ENCODE data around the gene SYT4. TPM values are rescaled to one million over a fixed set of nuclear protein-coding genes. Genes with fewer than 3 reads are reported as not detected.

Gene SYT4
- total and polyA plus RNA-seq, 2 of the 4 experiments (the other 2 are of a cell fraction): not detected

DNA sequence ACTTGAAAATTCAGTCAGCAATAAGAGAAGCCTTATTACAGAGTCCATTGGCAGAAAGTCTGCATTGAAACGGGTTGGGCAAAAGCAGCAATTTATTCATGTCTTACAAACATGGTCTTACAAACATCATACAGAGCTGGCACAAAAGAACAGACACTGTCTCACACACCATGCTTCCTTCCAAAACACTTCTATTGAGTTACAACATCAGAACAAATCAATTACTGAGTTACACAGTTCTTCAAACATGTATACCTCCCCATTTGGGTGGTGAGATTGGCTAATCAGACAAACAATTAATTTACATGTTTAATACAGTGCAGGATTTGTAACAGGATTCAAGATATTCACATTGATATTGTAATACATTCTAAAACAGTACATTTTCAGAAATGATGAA, 9.5 kb downstream of the SYT4 start:
- H2BK15ac ChIP-seq (ENCODE audit: low read depth, low read length): no peak overlapping the region
- no peaks in the 10 kb centered on the region for H4K20me1 ChIP-seq (ENCODE audit: insufficient read depth, low read length)
- no peak for DNase-seq
- no peak overlapping the region for H2BK120ac ChIP-seq (ENCODE audit: low read depth, low read length)
- H3K9me1 ChIP-seq (ENCODE audit: insufficient read depth, low read length): no peaks in the 10 kb centered on the region
- no peak overlapping the region for H2BK20ac ChIP-seq (ENCODE audit: low read depth, low read length)
- no peak overlapping the region for H3K18ac ChIP-seq (ENCODE audit: low read depth, low read length)
- no peaks in the 10 kb centered on the region for H3K27me3 ChIP-seq (ENCODE audit: control insufficient read depth, insufficient read depth, low read length)
- POLR2A ChIA-PET (ENCODE audit: unreplicated experiment): no interaction called here
- no peak overlapping the region for H3K56ac ChIP-seq (ENCODE audit: extremely low read depth, insufficient read depth, low read length)
- H3K9me3 ChIP-seq (ENCODE audit: control insufficient read depth, insufficient read depth, low read length): no peaks in the 10 kb centered on the region; the same call in 1 of the 2 replicates
- TF ChIP-seq CHD1 (IDR thresholded peaks at IDR 0.05; ENCODE audit: low read depth, low read length) (no peak), NFE2L2 (IDR thresholded peaks at IDR 0.05; ENCODE audit: low read depth, low read length) (no peak), MXI1 (IDR thresholded peaks at IDR 0.05; ENCODE audit: borderline replicate concordance, low read depth, low read length) (no peak), RAD21 (IDR thresholded peaks at IDR 0.05; ENCODE audit: low read length) (no peak), SMC3 (IDR thresholded peaks at IDR 0.05; ENCODE audit: low read depth, low read length) (no peak), RCOR1 (IDR thresholded peaks at IDR 0.05; ENCODE audit: insufficient replicate concordance, low read length) (no peak), RFX5 (IDR thresholded peaks at IDR 0.05; ENCODE audit: low read depth, low read length) (no peak), MAFK (IDR thresholded peaks at IDR 0.05; ENCODE audit: low read depth, low read length) (no peak), BHLHE40 (IDR thresholded peaks at IDR 0.05; ENCODE audit: low read depth, low read length) (no peak), CEBPB (IDR thresholded peaks at IDR 0.05; ENCODE audit: low read depth, low read length) (no peak), POLR2A (IDR thresholded peaks at IDR 0.05; ENCODE audit: low read depth, low read length) (no peak), FOS (IDR thresholded peaks at IDR 0.05; ENCODE audit: low read depth, low read length) (no peak), MAZ (IDR thresholded peaks at IDR 0.05; ENCODE audit: borderline replicate concordance, low read depth, low read length) (no peak)
- TF ChIP-seq, protein P1, sequence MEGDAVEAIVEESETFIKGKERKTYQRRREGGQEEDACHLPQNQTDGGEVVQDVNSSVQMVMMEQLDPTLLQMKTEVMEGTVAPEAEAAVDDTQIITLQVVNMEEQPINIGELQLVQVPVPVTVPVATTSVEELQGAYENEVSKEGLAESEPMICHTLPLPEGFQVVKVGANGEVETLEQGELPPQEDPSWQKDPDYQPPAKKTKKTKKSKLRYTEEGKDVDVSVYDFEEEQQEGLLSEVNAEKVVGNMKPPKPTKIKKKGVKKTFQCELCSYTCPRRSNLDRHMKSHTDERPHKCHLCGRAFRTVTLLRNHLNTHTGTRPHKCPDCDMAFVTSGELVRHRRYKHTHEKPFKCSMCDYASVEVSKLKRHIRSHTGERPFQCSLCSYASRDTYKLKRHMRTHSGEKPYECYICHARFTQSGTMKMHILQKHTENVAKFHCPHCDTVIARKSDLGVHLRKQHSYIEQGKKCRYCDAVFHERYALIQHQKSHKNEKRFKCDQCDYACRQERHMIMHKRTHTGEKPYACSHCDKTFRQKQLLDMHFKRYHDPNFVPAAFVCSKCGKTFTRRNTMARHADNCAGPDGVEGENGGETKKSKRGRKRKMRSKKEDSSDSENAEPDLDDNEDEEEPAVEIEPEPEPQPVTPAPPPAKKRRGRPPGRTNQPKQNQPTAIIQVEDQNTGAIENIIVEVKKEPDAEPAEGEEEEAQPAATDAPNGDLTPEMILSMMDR (conservative IDR thresholded peaks at IDR 0.05; ENCODE audit: low read depth, low read length): no peak
- TF ChIP-seq, protein P2, sequence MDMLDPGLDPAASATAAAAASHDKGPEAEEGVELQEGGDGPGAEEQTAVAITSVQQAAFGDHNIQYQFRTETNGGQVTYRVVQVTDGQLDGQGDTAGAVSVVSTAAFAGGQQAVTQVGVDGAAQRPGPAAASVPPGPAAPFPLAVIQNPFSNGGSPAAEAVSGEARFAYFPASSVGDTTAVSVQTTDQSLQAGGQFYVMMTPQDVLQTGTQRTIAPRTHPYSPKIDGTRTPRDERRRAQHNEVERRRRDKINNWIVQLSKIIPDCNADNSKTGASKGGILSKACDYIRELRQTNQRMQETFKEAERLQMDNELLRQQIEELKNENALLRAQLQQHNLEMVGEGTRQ (IDR thresholded peaks at IDR 0.05; ENCODE audit: low read depth, low read length): no peak
- TF ChIP-seq, protein P3, sequence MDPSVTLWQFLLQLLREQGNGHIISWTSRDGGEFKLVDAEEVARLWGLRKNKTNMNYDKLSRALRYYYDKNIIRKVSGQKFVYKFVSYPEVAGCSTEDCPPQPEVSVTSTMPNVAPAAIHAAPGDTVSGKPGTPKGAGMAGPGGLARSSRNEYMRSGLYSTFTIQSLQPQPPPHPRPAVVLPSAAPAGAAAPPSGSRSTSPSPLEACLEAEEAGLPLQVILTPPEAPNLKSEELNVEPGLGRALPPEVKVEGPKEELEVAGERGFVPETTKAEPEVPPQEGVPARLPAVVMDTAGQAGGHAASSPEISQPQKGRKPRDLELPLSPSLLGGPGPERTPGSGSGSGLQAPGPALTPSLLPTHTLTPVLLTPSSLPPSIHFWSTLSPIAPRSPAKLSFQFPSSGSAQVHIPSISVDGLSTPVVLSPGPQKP (IDR thresholded peaks at IDR 0.05; ENCODE audit: borderline replicate concordance, low read depth, low read length): no peak
- H2AK9ac ChIP-seq (replicated peaks; ENCODE audit: low read depth, low read length, poor library complexity): no peak overlapping the region
- H3K4me3 ChIP-seq (ENCODE audit: insufficient read depth, low read depth, low read length): no peak overlapping the region
- H3K23ac ChIP-seq (ENCODE audit: low read depth, low read length): no peak overlapping the region
- H3K4ac ChIP-seq (ENCODE audit: low read depth, low read length): no peak overlapping the region
- no TSS peak for BruUV-seq (replicated peaks)
- H3K14ac ChIP-seq (replicated peaks; ENCODE audit: low read depth, low read length): no peak overlapping the region
- H4K91ac ChIP-seq (ENCODE audit: insufficient read depth, low read depth, low read length): no peak overlapping the region
- H3K4me1 ChIP-seq (ENCODE audit: control insufficient read depth, insufficient read depth, low read length): no peaks in the 10 kb centered on the region
- no peak overlapping the region for H2BK5ac ChIP-seq (ENCODE audit: low read depth, low read length, poor library complexity, severe bottlenecking)
- H4K8ac ChIP-seq (ENCODE audit: low read depth in 2 of 2, low read length in 2 of 2): no peak overlapping the region
- no peaks in the 10 kb centered on the region for H3K36me3 ChIP-seq (ENCODE audit: control insufficient read depth, insufficient read depth, low read length)
- no peaks in the 10 kb centered on the region for H3K79me1 ChIP-seq (ENCODE audit: low read depth in 1 of 2, low read length in 2 of 2)
- H4K5ac ChIP-seq (ENCODE audit: low read depth, low read length): no peak overlapping the region
- H3K9ac ChIP-seq (ENCODE audit: low read depth, low read length): no peak overlapping the region
- no peak overlapping the region for H2AK5ac ChIP-seq (ENCODE audit: low read depth, low read length)
- in situ Hi-C loops (cut with MboI; ENCODE audit: low sequenced_read_pairs): loop anchor here (25.0 kb wide), 1 partner anchor 956 kb away; no protein-coding TSS in a partner anchor
- WGBS, 2 experiments (ENCODE audit: extremely low coverage in 2 of 2, insufficient read length in 1 of 2): 0% methylated on average over 1 of the region's 1 CpG; no CpG with 5 or more reads in 1 of the 2 experiments
- no peak overlapping the region for H3K27ac ChIP-seq (ENCODE audit: insufficient read depth, low read length)
- no peak overlapping the region for H2AFZ ChIP-seq (replicated peaks; ENCODE audit: low read length, poor library complexity)
- no peak for ATAC-seq (ENCODE audit: low read depth)
- no peak overlapping the region for H3K4me2 ChIP-seq (ENCODE audit: low read depth, low read length)
- dilution Hi-C loops (cut with HindIII; ENCODE audit: low sequenced_read_pairs, unreplicated experiment): no loop called here
- intact Hi-C loops (cut with micrococcal nuclease): no loop called here
- CTCF ChIA-PET: no interaction called here
